LNCaP clone FGC (cell line): Measurements from ENCODE around the gene CA5A.
"Not testable (repeated sequence)": the region's sequence is repeated elsewhere in the genome, so short reads cannot be mapped to it uniquely, and the experiment has no call there.

Experiments
- DNase-seq: peaks from one replicate; pipeline ENCODE4 v3.0.0-alpha.2; 2011; ENCODE audit warnings: low read depth
- H3K4me3 ChIP-seq: 2 replicates; pipeline ENCODE4 v1.5.1; 2011; ENCODE audit warnings: mild to moderate bottlenecking, low read depth, low read length, control low read depth
- TF ChIP-seq, protein P1 (sequence below): IDR thresholded peaks from 2 replicates; pipeline ENCODE4 v1.5.1; 2012; ENCODE audit warnings: mild to moderate bottlenecking; ENCODE audit not compliant: control insufficient read depth, insufficient read depth; ENCODE audit errors: extremely low read depth

Gene CA5A

DNA sequence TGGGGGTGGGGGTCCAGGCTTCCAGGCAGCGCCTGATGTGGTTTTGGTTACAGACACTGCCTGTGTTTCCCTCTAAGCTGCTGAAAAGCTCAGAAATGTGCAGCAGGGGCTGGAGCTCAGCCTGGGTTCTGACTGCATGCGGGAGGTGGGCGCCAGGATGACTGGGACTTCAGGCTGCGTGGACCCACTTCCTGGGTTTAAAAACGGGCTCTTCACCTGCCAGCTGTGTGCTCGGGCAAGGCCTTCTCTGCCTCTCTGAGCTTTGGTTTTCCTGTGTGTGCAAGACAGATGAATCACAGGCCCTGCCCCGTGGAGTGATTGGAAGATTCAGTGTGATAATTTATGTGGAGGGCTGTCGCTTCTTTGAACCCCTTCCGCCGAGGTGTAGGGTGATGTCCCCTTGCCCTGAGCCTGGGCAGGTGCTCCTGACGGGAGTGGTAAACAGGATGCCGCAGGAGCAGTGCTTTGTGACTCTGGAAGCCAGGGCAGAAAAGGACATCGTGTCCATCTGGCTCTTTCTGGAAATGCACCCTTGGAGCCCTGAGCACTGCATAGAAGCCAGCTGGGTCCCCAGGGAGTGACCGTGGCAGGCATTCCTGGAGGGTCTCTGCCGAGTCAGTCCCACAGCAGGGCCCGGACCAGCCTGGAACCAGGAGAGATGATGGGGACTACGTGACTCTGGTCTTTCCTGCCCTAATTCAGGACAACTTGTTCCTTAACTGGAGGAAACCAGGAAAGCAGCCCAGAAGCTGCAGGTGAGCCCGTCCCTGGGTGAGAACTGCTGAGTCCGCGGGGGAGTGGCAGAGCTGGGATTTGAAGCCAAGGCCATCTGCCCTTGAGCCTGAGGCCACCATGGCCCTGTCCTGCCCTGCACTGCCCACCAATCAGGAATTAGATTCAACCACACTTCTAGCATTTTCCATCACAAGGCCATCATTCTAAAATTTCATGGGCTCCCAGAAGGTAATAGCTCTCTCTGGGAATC is 38.5 kb downstream of the CA5A start:
- TF ChIP-seq, protein P1, sequence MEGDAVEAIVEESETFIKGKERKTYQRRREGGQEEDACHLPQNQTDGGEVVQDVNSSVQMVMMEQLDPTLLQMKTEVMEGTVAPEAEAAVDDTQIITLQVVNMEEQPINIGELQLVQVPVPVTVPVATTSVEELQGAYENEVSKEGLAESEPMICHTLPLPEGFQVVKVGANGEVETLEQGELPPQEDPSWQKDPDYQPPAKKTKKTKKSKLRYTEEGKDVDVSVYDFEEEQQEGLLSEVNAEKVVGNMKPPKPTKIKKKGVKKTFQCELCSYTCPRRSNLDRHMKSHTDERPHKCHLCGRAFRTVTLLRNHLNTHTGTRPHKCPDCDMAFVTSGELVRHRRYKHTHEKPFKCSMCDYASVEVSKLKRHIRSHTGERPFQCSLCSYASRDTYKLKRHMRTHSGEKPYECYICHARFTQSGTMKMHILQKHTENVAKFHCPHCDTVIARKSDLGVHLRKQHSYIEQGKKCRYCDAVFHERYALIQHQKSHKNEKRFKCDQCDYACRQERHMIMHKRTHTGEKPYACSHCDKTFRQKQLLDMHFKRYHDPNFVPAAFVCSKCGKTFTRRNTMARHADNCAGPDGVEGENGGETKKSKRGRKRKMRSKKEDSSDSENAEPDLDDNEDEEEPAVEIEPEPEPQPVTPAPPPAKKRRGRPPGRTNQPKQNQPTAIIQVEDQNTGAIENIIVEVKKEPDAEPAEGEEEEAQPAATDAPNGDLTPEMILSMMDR: no peak
- no peak overlapping the region for H3K4me3 ChIP-seq
- no peak for DNase-seq

DNA sequence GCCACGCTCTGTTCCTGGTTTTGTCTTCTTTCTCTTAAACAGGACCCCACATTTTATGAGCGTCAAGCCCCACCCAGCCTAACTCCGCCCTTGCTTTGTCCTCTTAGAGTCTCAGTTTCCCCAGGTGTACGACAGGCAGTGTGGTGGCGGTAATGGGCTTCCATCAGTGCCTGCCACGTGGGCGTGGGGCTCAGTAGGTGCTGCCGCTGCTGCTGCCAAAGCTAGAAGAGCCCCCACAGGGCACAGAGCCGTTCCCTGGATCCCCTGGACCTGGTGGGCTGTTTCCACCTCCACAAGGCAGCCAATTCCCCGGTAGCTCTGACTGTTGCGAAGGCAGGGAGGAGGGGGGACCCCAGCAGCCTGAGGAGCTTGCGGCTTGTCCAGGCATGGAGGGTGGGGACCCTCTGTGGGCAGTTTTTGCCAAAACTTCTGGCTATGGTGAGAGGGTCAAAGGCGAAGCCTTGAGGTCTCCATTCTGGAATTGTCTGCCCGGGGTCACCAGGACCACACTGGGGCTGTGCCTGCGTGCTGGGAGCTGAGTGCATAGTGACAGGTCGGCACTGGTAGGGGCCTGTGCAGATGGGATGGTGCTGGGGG is 39.3 kb downstream of the CA5A start:
- H3K4me3 ChIP-seq, DNase-seq: not testable (repeated sequence)

DNA sequence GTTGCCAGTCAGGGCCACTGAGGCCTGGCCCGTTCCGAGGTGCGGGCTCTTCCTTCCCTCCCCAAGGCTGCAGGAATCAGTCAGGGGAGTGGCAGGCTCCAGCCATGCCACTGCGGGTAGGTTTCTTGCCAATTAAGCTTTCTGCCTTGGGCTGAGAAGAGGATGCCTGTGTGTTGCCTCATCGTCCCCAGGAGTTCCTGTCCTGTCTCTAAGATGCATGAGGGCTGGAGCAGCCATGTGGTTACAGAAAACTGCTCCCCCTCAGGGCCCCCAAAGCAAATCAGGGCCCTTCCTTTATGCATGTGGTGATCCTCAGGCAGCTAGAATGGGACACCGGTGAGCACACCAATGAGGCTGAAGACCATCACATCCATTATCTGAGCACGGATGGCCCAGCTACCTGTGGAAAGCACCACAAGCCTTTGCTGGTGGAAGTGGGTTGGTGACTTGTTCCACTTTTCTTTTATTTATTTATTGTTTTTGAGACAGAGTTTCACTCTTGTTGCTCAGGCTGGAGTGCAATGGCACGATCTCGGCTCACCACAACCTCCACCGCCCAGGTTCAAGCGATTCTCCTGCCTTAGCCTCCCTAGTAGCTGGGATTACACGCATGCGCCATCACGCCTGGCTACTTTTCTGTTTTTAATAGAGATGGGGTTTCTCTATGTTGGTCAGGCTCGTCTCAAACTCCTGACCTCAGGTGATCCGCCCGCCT is 40.0 kb downstream of the CA5A start:
- DNase-seq: not testable (repeated sequence)

DNA sequence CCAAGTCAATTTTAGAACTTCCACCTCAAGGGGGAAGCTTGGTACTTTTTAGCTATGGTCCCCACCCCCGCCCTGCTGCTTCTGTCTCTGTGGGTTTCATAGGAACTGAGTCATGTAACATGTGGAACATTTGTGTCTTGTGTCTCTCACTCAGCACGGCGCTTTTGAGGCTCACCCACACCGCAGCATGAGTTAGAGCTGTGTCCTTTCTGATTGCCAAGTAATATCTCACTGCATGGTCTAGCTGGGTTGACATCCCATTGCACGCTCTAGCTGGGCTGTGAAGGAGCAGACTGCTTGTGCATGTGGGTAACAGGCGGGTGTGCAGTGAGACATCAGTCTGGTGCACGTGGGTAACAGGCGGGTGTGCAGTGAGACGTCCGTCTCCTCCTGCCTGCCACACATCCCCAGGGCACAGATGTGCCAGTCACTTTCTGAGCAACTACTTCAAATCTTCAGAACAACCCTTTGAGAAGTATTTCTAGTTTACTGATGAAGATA is 40.6 kb downstream of the CA5A start:
- no peak for DNase-seq
- TF ChIP-seq, protein P1: no peak
- no peak overlapping the region for H3K4me3 ChIP-seq

More for the DNA sequence above, 40.0 kb downstream of the CA5A start:
- H3K4me3 ChIP-seq: not testable (repeated sequence)

DNA sequence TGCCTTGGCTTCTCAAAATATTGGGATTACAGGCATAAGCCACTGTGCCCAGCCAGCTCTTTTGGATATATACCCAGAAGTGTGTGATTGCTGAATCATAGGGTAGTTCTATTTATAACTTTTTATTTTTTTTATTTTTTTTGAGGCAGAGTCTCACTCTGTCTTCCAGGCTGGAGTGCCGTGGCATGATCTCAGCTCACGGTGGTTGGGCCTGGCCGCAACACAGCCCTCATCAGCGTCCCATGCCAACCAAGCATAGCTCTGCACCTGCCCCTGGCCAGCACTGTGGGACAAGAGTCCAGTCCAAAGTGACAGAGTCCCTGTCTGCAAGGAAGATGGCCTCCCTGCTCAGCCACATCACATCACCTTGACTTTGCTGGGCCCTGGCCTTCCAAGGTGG is 42.3 kb downstream of the CA5A start:
- not testable (repeated sequence) for H3K4me3 ChIP-seq, DNase-seq

DNA sequence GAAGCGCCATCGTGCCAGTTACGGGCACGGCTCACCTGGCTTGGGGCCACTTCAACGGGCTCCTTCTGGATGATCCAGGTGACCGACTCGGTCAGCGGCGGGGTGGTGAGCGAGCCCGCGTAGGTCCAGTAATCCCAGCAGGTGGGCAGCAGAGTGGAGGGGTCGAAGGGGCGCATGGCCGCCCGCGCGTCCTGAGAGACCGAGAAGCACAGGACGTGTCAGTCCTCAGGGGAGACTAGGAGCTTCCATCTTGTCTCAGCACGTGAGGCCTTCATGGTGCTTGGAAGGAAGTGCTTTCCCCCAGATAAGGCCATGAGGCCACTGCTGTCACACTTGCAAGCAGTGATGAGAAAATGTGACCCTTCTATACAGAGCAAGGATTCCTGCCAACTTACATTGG is 44.6 kb downstream of the CA5A start:
- TF ChIP-seq, protein P1: no peak
- DNase-seq: no peak

DNA sequence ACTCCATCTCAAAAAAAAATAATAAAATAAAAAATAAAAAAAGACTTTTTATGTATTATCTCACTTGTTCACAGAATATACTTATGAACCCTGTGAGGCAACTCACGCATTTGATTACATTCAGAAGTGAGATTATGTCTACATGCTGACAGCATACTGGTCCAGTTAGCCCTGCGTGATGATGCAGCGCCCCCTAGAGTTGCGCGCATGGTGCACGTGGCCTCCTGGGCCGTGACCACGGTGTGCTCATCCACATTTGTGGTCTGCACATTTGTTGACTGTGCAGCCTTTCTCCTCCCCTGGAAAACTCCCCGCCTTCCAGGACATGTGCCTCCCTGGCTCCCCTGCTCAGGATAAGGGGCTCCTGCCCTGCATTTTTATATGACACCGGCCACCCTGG is 46.6 kb downstream of the CA5A start:
- TF ChIP-seq, protein P1: peak; percentile 20; the same call in 1 of the 2 replicates
- not testable (repeated sequence) for DNase-seq, H3K4me3 ChIP-seq

More for the DNA sequence above, 44.6 kb downstream of the CA5A start:
- H3K4me3 ChIP-seq: no peak overlapping the region

DNA sequence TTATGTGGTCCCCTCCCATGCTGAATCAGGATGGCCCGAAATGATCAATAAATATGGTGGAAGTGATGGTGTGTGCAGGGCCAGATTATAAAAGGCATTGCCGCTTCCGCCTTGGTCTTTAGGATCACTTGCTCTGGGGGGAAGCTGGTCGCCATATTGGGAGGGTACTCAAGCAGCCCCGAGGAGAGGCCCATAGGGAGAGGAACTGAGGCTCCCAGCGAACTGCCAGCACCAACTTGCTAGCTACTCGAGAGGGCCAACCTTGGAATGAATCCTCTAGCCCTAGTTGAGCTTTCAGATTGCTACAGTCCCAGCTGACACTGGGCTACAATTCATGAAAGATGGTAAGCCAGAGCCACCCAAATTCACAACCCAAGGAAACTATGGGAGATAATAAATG is 48.0 kb downstream of the CA5A start:
- H3K4me3 ChIP-seq, DNase-seq: not testable (repeated sequence)

DNA sequence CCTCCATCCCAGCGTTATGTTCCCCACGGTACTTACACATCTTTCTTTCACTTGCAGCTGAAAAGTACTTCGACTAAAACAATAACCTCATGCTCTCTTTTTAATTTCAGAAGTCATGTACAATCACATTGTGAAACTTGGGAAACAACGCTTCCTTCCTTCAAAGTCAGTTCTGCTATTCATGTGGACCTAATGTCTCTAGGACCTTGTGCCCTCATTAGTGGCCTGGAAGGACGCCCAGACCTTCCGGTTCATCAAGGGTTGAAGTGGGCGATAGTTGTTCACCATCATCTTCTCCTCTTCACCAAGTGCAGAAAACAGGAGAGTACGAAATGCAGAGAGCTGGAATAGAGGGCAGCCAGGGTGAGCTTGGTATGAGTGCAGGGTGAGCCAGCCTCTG is 48.4 kb downstream of the CA5A start:
- not testable (repeated sequence) for DNase-seq, H3K4me3 ChIP-seq

DNA sequence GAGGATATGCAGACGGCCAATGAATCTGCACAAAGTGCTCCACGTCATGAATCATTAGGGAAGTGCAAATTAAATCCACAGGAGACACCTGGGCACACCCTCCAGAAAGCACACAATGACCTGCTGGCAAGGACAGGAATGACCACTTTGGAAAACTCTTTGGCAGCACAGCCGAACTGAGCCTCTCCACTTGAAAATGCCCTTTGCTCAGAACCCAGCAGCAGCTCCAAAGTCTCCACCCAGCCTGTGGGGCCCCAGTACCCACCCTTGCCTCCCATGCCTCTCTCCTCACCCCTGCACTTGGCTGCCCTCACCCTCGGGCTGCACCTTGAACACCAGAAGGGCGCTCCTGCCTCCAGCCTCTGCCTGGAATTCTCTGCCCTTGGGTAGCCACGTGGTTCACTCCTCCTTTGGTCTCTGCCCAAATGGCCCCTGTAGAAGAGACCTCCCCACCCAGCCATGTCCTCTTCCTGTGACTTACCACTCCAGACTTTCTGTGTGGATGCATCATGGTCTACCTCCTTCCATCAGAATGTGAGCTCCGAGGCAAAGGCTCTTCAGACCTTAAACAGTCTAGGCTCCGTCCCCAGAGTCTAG is 50.9 kb downstream of the CA5A start:
- not testable (repeated sequence) for H3K4me3 ChIP-seq, DNase-seq
